ENCODE results near the gene SLC22A16. TPM values are rescaled to one million over a fixed set of nuclear protein-coding genes. Genes with fewer than 3 reads are reported as not detected.
"Not testable (repeated sequence)": the region's sequence is repeated elsewhere in the genome, so short reads cannot be mapped to it uniquely, and the experiment has no call there.

SLC22A16 gene
- total RNA-seq, 1 donor from 2014 or later, result 1.3 TPM

DNA sequence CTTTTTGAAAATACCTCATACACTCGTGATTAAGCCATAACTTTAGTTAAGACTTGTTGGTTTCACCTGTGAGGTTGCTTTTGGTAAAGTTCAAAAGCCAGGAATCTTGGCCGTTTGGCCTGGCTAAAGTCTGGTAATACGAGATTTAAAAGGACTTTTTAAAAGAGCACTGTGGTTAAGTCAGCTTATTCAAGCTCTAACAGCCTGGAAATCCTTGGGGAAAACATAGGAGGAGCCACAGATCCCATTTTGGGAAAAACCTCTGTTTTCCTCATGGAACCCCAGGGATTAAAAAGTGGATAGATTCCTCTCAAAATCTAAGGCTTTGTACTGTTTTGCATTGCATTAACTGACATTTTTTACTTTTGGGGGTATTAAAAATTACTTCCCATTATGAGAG is 13.7 kb upstream of the SLC22A16 start:
- no peak for DNase-seq

DNA sequence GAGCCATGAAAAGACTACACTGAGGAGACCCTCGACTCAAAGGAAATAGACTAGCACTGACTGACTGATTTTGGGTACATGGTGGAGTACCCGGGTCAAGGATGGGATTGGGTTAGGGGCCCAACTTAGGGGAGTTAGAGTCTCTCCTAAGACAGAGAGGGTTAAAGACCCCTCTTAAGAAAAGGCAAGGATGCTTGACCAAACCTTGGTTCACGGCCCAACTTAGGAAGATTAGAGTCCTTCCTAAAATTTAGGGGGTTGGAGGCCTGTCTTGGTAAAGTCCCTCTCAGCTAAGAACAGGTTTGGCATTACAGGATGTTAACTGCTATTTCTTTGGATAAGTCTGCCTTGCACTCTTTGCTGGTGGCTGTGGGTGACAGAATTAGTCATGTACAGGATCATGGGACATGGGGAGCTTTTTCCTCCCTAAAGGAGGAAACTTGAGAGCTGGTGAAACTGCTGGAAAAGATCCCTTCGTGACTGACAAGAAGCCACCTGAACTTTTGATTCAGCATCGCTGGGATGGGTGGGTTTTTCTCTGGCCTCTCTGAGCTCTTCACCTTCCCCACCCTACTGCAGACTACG is 12.3 kb upstream of the SLC22A16 start:
- no peak for DNase-seq

DNA sequence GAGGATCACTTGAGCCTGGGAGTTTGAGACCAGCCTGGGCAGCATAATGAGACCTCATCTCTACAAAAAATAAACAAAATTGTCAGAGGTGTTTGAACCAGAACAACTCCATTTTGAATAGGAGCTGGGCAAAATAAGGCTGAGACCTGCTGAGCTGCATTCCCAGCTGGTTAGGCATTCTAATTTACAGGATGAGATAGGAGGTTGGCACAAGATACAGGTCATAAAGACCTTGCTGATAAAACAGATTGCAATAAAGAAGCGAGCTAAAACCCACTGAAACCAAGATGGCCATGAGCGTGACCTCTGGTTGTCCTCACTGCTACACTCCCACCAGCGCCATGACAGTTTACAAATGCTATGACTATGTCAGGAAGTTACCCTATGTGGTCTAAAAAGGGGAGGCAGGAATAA is 11.6 kb upstream of the SLC22A16 start:
- not testable (repeated sequence) for DNase-seq

GRCh38 chr6:110486756-110487155 is 10.3 kb upstream of the SLC22A16 start:
- no peak for DNase-seq

DNA sequence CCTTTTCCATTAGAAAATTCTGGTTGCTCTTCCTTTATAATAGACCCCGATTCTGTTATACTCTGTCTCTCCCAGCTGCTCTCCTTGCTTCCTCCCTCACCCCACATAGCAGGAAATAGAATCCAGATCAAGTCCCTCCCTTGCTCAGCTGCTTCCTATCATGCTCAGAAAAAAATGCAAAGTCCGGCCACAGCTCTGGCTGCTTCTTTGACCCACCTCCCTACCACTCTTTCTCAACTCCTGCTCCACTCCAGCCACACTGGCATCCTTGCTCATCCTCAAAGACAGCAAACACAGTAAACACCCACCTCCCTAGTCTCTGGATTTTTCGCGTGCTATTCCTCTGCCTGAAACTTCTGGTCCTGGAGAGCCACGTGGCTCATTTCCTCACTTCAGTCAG is 9.1 kb upstream of the SLC22A16 start:
- DNase-seq, result no peak

- DNase-seq, result no peak
These were observed 7.9 kb upstream of the SLC22A16 start for GRCh38 chr6:110484321-110484720.

GRCh38 chr6:110482774-110483400 is 6.5 kb upstream of the SLC22A16 start:
- DNase-seq, result no peak

DNA sequence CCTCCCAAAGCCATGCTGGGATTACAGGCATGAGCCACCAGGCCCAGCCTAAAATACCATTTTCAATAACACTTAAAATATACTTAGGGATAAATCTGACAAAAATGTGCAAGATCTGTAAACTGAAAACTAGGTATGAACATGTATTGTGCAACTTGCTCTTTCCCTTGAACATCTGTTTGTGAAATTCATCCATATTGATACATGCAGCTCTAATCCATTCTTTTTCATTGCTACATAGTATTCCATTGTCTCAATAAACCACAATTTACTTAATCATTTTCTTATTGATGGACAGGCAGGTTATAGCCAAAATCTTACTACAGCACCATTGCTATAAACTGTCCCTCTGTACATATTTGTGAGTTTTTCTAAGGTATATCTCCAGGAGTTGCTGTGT is 4.7 kb upstream of the SLC22A16 start:
- no peak for DNase-seq

DNA sequence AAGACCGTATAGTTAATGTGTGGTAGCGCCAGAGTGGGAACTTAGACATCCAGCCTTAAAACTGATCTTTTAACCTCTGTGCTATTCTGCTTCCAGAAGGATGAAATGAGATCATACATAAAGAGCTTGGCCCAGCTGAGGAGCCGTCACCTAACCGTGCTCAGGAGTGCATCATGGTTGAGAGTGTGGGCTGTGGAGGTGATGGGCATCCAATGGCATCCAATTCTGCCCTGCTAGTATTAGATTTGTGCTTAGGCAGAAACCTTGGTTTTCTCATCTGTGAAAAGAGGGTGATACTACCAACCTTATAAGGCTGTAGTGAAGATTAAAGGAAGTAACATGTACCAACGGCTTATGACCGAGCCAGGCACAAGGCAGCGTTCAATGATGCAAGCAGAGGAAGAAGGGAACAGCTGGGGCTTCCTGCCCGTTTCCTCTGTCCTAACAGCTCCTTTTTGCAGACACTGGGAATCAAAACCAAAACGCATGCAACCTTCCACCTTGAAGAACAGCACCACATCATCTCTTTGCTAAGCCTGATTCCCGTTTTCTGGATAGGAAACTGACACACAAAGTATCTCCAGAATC is 1.3 kb downstream of the SLC22A16 start:
- no peak for DNase-seq

DNA sequence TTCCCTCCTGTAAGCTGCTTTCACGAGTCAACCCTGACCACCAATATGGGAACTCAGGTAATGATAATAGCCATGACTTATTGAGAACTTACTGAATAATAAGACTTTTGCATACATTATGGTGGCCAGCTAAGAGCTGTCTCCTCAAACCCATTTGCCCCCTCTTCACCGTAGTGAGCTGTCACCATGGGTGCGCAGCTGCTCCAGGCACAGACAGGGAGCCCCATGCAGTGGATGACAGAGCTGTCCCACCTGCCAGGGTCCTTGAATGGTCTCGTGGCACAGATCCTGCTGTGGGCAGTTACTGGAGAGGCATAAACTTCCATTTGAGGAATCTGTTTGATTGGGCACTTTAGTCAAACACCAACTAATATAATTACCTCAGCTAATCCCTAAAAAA is 1.9 kb downstream of the SLC22A16 start:
- peak; percentile 21 for DNase-seq

- no peak for DNase-seq
These were observed 3.7 kb downstream of the SLC22A16 start for GRCh38 chr6:110472739-110473138.

DNA sequence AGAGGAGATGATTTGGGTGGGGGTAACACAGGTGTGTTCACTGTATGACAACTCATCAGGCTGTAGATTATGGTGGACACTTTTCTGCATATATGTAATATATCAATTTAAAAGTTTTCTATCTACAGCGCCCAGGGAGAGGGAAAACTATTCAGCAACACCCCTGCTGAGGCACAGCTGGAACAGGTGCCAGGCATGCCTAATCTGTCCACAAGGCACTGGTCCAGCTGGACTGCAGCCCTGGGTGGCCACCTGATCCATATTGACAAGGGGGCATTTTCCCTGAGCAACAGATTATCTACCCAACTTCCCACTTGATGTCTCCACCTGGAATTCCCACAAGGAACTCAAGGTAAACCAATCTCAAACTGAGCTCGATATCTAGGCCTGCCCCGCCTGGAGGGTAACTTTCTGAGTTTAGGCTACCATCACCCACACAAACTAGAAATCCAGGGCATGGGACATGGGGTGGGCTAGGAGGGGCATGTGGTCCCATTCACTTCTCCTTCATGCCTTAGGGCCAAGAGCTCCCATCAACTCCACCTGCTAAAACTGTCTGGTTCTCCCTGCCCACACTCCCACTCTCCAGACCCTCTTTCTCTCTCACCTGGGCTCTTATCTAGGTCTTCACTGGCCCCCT is 4.6 kb downstream of the SLC22A16 start:
- no peak for DNase-seq

DNA sequence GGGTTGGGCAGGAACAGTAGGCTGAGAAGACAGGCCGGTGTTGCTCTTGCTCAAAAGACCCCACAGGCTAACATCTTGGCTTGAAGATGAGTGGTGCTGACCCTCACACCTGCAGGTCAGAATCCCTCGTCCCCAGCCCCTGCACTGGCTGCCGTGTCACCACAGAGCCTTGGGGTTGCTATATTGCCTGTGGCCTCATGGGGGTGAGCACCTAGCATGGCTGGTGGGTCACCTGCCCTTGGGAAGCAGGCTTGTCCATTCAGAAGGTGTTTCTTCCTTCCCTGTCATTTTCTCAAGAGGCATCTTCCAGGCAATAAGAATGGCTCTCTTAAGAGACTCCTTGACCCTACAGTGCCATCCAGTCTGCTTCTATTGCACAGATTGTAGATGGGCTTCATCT is 7.7 kb downstream of the SLC22A16 start:
- no peak for DNase-seq

GRCh38 chr6:110467566-110468140 is 8.8 kb downstream of the SLC22A16 start:
- no peak for DNase-seq

GRCh38 chr6:110462884-110463481 is 13.4 kb downstream of the SLC22A16 start:
- no peak for DNase-seq

DNA sequence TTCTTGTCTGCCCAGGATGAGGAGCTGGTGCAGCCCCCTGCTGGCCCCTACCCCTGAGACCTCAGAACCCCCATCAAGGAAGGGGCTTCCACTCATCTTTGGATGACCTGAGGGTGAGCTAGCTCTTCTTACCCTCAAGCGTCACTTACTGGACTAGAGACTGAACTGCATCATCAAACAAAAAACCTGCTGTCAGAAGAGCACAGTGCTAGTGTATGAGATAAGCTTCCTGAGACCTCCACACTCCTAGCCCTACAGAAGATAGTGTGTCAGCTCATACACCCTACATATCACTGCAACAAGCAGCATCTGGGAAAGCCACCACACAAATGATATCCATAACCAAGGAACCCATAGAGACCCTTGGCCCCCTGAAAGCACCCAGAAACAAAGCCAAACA is 15.0 kb downstream of the SLC22A16 start:
- no peak for DNase-seq

DNA sequence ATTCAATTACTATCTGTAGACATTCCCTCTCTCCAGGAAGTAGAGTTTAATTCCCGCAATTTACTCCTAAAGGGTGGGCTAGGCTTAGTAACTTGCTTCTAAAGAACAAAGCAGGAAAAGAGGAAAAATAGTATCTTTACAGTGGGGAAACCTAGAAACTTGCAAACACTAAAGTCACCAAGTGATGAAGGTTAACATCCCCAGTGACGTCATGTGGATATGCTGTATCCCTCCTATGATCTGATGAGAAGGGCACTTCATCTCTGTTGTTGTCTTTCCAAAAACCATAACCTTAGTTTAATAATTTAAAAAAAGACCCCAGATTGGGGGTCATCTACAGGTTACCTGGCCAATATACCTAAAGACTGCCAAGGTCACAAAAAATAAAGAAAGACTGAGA is 17.3 kb downstream of the SLC22A16 start:
- no peak for DNase-seq

DNA sequence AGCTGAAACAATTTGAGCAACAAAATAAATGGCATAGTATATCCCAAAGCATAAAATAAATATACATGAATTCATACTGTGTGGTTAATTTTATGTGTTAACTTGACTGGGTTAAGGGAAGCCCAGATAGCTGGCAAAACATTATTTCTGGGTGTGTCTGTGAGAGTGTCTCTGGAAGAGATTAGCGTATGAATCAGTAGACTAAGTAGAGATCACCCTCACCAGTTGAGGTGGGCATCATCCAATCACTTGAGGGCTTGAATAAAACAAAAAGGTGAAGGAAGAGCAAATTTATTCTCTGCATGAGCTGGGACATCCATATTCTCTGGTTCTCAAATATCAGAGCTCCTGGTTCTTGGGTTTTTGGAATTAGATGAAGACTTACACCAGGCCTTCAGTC is 17.9 kb downstream of the SLC22A16 start:
- DNase-seq, result no peak

DNA sequence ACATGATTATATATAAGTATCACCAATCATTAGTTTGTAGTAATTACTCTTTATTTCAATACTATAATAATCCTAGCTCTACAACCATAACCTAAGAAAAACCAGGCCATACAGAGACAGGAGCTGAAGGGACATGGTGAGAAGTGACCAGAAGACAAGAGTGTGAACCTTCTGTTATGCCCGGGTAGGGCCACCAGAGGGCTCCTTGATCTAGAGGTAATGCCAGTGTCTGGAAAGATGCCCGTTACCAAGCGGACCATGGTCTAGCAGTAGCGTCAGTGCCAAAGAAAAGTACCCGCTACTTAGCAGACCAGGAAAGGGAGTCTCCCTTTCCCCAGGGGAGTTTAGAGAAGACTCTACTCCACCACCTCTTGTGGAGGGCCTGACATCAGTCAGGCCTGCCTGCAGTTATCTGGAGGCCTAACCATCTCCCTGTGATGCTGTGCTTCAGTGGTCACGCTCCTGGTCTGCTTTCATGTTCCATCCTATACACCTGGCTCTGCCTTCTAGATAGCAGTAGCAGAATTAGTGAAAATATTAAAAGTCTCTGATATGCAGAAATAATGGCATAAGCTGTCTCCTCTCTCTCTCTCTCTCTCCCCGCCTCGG is 18.7 kb downstream of the SLC22A16 start:
- not testable (repeated sequence) for DNase-seq

GRCh38 chr6:110456694-110457093 is 19.7 kb downstream of the SLC22A16 start:
- no peak for DNase-seq

GRCh38 chr6:110449541-110449895 is 26.9 kb downstream of the SLC22A16 start:
- DNase-seq, result no peak

GRCh38 chr6:110448846-110449540 is 27.4 kb downstream of the SLC22A16 start:
- DNase-seq, result no peak
